ENCODE results near the gene DDX54.

DDX54 gene

GRCh38 chr12:113186666-113187325 lies 1.5 kb upstream of the DDX54 start:
- ChIA-PET CTCF (no interaction called here), POLR2A (interaction anchor here (1.6 kb wide), 1 partner anchor 9 kb away, joined by 7 read pairs; no protein-coding TSS in a partner anchor)
- DNase-seq (ENCODE audit: extremely low spot score), result no peak
- TF ChIP-seq FOXM1 (IDR thresholded peaks at IDR 0.05; ENCODE audit: borderline replicate concordance) (no peak), ZNF384 (IDR thresholded peaks at IDR 0.05) (no peak), ELF4 (IDR thresholded peaks at IDR 0.05) (no peak), BHLHE40 (IDR thresholded peaks at IDR 0.05; ENCODE audit: borderline replicate concordance) (no peak)

DNA sequence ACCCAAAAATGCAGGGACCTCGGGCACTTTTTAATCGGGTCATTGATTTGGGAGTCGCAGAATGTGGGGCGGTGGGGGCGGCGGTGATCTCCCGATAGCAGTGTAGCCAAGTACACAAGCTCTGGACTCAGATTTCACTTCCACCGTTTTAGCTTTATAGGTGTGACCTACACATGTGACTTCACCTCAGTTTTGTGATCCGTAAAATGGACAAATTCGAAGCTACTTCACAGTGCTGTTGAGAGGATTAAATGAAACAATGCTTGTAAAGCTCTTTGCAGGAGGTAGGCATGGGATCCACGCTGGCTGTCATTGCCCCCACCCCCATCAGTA lies 721 bp upstream of the DDX54 start:
- no peak for DNase-seq (ENCODE audit: extremely low spot score)
- POLR2A ChIA-PET, result interaction anchor here (0.9 to 2.0 kb wide), 7 partner anchors 9 to 79 kb away, joined by 3 to 7 read pairs (median 3); partner anchors contain the start of gene TPCN1
- TF ChIP-seq FOXA1 (IDR thresholded peaks at IDR 0.05) (no peak), SP1 (IDR thresholded peaks at IDR 0.05) (no peak), L3MBTL2 (conservative IDR thresholded peaks at IDR 0.05) (peak; percentile 43; the same call in 1 of the 2 replicates)
- TF ChIP-seq, protein P1, sequence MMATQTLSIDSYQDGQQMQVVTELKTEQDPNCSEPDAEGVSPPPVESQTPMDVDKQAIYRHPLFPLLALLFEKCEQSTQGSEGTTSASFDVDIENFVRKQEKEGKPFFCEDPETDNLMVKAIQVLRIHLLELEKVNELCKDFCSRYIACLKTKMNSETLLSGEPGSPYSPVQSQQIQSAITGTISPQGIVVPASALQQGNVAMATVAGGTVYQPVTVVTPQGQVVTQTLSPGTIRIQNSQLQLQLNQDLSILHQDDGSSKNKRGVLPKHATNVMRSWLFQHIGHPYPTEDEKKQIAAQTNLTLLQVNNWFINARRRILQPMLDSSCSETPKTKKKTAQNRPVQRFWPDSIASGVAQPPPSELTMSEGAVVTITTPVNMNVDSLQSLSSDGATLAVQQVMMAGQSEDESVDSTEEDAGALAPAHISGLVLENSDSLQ (IDR thresholded peaks at IDR 0.05), result no peak
- CTCF ChIA-PET, result no interaction called here

GRCh38 chr12:113184900-113185179 lies 438 bp downstream of the DDX54 start:
- ChIA-PET POLR2A (interaction anchor here (0.7 to 2.0 kb wide), 12 partner anchors 8 to 237 kb away, joined by 3 to 7 read pairs (median 3); partner anchors contain the start of genes SDSL and TPCN1), CTCF (interaction anchor here (1.0 kb wide), 1 partner anchor 31 kb away, joined by 3 read pairs; no protein-coding TSS in a partner anchor)
- TF ChIP-seq NFRKB (IDR thresholded peaks at IDR 0.05) (no peak), CTBP1 (IDR thresholded peaks at IDR 0.05; ENCODE audit: borderline replicate concordance) (no peak), SUZ12 (IDR thresholded peaks at IDR 0.05) (no peak), TARDBP (IDR thresholded peaks at IDR 0.05) (no peak), ELF4 (IDR thresholded peaks at IDR 0.05) (no peak)
- DNase-seq (ENCODE audit: extremely low spot score), result peak; percentile 87

- ChIA-PET POLR2A (interaction anchor here (1.2 to 2.0 kb wide), 3 partner anchors 12 to 37 kb away, joined by 3 to 7 read pairs (median 5); partner anchors contain the start of gene TPCN1), CTCF (interaction anchor here (1.0 kb wide), 1 partner anchor 31 kb away, joined by 3 read pairs; no protein-coding TSS in a partner anchor)
- TF ChIP-seq ELF4 (IDR thresholded peaks at IDR 0.05) (no peak), NFRKB (IDR thresholded peaks at IDR 0.05) (no peak), LEF1 (IDR thresholded peaks at IDR 0.05; ENCODE audit: borderline replicate concordance) (no peak), HDGF (IDR thresholded peaks at IDR 0.05; ENCODE audit: borderline replicate concordance) (no peak), L3MBTL2 (conservative IDR thresholded peaks at IDR 0.05) (no peak), FOXA1 (IDR thresholded peaks at IDR 0.05) (no peak), ZNF384 (IDR thresholded peaks at IDR 0.05) (no peak), CTBP1 (IDR thresholded peaks at IDR 0.05; ENCODE audit: borderline replicate concordance) (no peak), FOXM1 (IDR thresholded peaks at IDR 0.05; ENCODE audit: borderline replicate concordance) (no peak), ARNT (IDR thresholded peaks at IDR 0.05) (no peak), TARDBP (IDR thresholded peaks at IDR 0.05) (no peak), FOXK2 (IDR thresholded peaks at IDR 0.05) (no peak)
- no peak for DNase-seq (ENCODE audit: extremely low spot score)
Observed at GRCh38 chr12:113184098-113184899, 979 bp downstream of the DDX54 start.

DNA sequence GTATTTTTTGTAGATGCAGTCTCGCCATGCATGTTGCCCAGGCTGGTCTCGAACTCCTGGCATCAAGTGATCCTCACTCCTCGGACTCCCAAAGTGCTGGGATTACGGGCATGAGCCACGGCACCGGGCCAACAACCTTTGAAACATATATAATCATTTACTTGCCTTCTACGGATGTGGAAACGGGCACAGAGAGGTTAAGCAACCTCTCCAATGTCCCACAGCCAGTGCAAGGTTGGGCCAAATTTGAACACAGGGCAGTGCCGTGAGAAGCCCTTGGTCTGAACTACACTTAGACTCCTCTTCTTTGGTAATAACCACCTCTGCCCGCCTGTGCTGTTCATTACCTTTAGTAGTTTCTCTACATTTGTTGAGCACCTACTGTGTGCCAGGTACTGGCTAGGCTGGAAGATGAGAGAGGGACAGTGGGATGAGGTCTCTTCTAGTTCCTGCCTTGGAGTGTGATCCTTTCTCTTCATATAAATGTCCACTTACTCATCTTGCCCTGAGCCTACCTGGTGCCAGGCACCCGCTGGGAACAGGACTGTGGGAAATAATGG lies 2.2 kb downstream of the DDX54 start:
- ChIA-PET POLR2A (no interaction called here), CTCF (interaction anchor here (0.6 to 0.7 kb wide), 2 partner anchors 127 to 129 kb away, joined by 3 to 4 read pairs; partner anchors contain the start of gene DTX1)
- DNase-seq (ENCODE audit: extremely low spot score), result no peak
- TF ChIP-seq NFRKB (IDR thresholded peaks at IDR 0.05) (no peak), TARDBP (IDR thresholded peaks at IDR 0.05) (no peak)

GRCh38 chr12:113181975-113182374 lies 3.3 kb downstream of the DDX54 start:
- POLR2A ChIA-PET, result no interaction called here

GRCh38 chr12:113180333-113180732 lies 4.9 kb downstream of the DDX54 start:
- TF ChIP-seq NFRKB (IDR thresholded peaks at IDR 0.05), result no peak
- TF ChIP-seq HDGF (IDR thresholded peaks at IDR 0.05; ENCODE audit: borderline replicate concordance), result no peak
- no peak for TF ChIP-seq CTBP1 (IDR thresholded peaks at IDR 0.05; ENCODE audit: borderline replicate concordance)
- TF ChIP-seq ARNT (IDR thresholded peaks at IDR 0.05), result no peak
- TF ChIP-seq, protein P1 (IDR thresholded peaks at IDR 0.05), result no peak
- CTCF ChIA-PET, result no interaction called here
- POLR2A ChIA-PET, result no interaction called here
- no peak for DNase-seq (ENCODE audit: extremely low spot score)

More at GRCh38 chr12:113181975-113182374, 3.3 kb downstream of the DDX54 start:
- DNase-seq (ENCODE audit: extremely low spot score), result no peak
- CTCF ChIA-PET, result no interaction called here
- no peak for TF ChIP-seq FOXM1 (IDR thresholded peaks at IDR 0.05; ENCODE audit: borderline replicate concordance)
